ENCODE measurements around the gene NTM.
"Not testable (repeated sequence)": the region's sequence is repeated elsewhere in the genome, so short reads cannot be mapped to it uniquely, and the experiment has no call there.

- TF ChIP-seq CTCF (IDR thresholded peaks at IDR 0.05; ENCODE audit: low read length); EZH2 (IDR thresholded peaks at IDR 0.05; ENCODE audit: borderline replicate concordance, low read length): not testable (repeated sequence)
Observed at GRCh38 chr11:131342442-131342841, 28.0 kb upstream of the NTM start.

Data from OCI-LY1 (cell line).